HG02981 (cell line): Measurements from ENCODE around the gene PRKRA.
"Not testable (repeated sequence)": the region's sequence is repeated elsewhere in the genome, so short reads cannot be mapped to it uniquely, and the experiment has no call there.

Source experiments
- ATAC-seq: cut with Tn5 transposase; IDR thresholded peaks from one replicate; pipeline ENCODE4 v1.9.1; 2021; ENCODE audit warnings: mild to moderate bottlenecking, moderate library complexity; ENCODE audit not compliant: unreplicated experiment

Gene PRKRA

DNA sequence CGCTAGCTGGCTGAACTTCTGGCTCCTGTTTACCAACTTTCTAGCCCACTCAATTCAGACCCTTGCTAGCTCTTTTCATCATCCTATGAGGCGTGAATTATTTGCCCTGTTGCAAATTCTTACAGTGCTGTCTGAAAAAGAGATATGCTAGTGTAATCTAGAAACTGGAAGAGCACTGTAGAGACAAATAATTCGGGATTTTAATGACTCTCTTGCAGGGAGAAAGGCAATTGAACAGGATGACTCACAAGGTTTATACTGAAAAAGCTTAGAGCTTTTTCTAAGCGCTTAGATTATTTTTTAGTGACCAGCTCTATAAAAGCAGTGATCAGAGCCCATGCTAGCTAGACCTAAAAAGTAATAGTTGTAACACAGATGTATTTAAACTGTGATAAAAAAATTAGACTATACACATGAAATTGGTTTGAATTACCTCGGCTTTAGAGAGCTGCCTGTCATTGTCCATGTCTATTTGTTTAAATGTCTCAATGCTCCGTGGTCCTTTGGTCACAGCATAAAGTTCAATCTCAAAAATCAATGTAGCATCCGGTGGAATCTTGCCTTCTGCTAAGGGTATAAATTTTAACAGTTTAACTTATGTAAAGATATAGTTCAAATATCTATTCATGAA, 18.4 kb upstream of the PRKRA start:
- no peak for ATAC-seq

GRCh38 chr2:178457390-178457886, 6.5 kb upstream of the PRKRA start:
- no peak for ATAC-seq

DNA sequence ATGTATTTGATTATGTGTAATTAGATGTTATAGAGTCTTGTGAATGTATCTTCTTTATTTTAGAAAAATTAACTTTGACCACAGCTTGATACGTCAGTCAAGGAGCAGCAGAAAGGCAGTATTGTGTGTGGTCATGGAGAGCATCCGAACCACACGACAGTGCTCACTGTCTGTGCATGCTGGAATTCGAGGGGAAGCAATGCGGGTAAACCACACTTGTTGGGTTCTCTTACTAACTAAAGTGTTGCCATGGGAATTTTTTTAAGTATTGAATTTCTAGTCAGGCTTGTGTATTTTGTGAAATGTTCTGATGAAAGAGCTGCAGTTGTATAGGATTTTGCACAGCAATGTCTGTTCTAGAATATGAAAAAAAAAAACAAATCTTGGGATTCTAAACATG, 5.0 kb upstream of the PRKRA start:
- no peak for ATAC-seq

GRCh38 chr2:178452870-178453269, 1.9 kb upstream of the PRKRA start:
- no peak for ATAC-seq

- ATAC-seq, result no peak
These were observed 1.4 kb upstream of the PRKRA start for GRCh38 chr2:178452334-178452733.

GRCh38 chr2:178450524-178450773, 526 bp downstream of the PRKRA start:
- ATAC-seq, result peak; percentile 52

DNA sequence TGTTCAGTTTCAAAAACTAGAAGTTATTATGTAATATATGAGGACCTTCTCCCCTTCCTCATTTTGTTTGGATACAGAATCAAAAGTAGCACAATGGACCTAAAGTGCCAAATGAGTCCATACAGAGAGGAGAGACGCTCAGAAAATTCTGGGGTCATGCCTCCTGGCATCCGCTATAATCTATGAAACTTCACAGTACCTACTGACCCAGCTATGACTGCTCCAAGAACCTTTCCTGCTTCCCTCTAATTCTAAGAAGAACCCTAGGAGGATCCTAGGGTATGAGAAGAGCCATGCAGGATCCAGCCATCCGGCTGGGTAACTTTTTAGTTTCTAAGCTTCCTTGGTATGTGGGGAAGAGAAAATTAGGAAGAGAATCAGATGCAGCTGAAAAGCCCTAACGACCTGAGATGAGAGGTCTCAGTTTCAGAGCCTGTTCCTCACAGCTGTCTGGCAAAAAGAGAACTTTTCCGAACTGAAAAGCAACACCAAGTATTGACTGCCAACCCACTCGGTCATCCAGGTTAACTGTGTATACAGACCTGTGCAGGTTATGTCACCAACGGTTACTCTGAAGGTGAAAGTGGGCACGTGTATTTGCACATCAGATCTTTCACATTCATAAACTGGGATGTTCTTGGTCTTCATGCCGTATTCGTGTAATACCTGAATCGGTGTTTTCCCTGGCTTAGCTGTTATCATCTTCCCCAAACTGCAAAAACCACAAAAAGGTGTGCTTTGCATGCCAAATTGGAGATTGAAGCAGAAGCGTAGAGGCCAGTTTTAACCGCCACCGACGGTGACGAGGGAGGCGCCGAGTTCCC, 1.1 kb downstream of the PRKRA start:
- no peak for ATAC-seq

GRCh38 chr2:178448968-178449661, 1.9 kb downstream of the PRKRA start:
- ATAC-seq, result no peak

DNA sequence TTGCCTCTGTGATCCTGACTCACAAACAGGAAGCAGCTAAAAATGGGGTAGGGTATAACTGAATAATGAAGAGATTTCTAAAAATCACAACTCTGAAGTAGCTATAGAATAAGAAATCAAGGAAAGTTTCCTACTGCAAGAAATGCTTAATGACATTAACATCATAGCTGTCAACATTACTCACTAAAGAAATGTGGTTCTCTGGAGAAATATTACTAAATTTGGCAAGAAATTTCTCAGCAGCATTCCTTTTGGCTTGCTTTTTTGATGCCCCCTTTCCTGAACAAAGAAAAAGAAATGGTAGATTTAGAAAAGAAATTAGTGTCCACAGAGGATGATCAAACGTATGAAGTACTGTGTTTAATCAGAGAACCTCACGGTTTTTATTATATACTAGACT, 9.5 kb downstream of the PRKRA start:
- no peak for ATAC-seq

DNA sequence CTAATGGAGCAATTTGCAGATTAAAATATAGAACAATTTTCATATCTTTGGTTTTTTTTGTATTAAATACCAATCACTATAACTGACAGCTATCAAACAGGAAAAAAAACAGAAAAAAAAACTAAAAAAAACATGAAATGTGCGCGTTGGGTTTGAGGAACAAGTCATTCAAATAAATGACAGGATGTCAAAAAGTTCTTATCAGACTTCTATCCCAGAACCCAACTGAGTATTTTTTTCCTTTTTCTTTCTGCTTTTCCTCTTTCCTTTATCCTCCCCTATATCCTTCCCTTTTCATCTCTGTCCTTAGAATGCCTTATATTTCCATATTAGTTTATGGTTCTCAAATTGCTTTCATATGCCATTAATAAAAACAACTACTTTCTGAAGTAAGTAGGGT, 14.3 kb downstream of the PRKRA start:
- no peak for ATAC-seq

- ATAC-seq, result no peak
These were observed 21.6 kb downstream of the PRKRA start for GRCh38 chr2:178429336-178429735.

DNA sequence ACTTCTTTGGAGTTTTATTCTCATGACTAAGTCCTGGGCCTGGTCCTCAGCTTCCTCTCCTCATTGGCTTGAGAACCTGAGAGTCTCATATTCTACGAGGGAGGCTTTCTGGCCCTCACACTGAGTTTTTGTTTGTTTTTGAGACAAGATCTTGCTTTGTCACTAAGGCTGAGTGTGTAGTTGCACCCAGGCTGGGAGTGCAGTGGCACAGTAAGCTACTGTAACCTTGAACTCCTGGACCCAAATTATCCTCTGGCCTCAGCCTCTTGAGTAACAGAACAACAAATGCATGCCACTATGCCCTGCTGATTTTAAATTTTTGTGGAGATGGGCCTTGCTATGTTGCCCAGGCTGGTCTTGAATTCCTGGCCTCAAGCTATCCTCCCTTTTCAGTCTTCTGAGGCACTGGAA, 22.6 kb downstream of the PRKRA start:
- ATAC-seq, result no peak

GRCh38 chr2:178427458-178427857, 23.5 kb downstream of the PRKRA start:
- ATAC-seq, result no peak

DNA sequence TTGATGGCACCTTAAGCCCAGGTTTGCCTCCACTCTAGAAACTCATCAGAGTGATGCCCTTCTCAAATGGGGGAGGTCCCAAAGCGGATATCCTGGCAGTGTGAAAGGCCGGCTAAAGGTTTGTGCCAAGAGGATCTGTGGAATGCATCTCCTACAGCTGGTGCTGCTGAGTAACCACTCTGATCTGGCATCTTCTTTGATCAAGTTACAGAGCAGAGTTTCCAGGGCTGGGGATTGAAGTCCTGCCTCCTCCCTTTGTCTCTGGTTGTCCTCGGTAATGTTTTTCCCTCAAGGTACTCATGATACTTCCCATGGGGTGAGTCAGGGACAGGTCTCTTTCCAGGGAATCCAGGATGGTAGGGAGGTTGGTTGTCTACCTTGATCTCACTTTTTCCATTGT, 24.6 kb downstream of the PRKRA start:
- ATAC-seq, result no peak

- ATAC-seq, result no peak
These were observed 25.6 kb downstream of the PRKRA start for GRCh38 chr2:178425255-178425827.

DNA sequence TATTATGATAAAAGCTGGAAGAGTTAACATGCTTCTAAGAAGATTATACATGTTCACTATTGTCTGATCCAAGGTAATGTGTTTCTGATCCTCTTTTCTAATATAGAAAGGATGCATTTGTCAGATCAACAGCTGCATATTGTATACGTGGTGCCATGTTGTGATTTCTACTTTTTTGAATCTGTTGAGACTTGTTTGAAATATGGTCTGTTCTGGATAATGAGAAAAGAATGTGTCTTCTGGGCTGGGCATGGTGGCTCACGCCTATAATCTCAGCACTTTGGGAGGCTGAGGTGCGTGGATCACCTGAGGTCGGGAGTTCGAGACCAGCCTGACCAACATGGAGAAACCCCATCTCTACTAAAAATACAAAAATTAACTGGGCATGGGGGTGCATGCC, 27.2 kb downstream of the PRKRA start:
- not testable (repeated sequence) for ATAC-seq

GRCh38 chr2:178422097-178422496, 28.9 kb downstream of the PRKRA start:
- no peak for ATAC-seq

GRCh38 chr2:178420463-178420999, 30.4 kb downstream of the PRKRA start:
- no peak for ATAC-seq

DNA sequence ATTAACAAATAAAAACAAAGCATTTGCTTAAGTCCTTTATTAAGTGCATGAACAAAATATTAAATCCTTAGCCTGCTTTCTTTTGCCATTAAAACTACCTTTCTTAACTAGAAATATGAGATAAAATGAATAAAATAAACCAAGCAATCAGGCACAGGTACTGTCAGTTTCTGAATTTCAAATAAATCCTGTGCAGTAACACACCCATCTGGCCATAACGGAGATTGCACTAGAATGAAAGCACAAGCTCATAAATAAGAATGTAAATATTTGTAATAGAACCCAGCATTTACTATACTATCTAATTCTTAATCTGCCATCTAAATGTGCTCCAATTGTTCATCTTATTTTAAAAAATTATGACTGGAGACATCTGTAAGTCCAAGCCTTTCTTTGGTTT, 31.9 kb downstream of the PRKRA start:
- no peak for ATAC-seq

DNA sequence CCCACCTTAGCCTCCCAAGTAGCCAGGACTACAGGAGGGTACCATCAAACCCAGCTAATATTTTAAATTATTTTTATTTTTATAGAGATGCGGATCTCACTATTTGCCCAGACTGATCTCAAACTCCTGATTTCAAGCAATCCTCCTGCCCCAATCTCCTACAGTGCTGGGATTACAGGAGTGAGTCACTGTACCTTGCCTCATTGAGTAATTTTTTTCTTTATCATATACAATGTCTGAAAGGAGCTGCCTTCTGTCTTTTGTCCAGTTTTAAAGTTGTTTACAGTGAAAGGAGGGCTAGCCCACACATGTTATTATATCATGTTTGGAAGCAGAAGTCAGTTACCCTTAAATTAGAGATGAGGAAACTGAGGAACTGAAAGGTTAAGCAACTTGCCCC, 32.5 kb downstream of the PRKRA start:
- no peak for ATAC-seq

DNA sequence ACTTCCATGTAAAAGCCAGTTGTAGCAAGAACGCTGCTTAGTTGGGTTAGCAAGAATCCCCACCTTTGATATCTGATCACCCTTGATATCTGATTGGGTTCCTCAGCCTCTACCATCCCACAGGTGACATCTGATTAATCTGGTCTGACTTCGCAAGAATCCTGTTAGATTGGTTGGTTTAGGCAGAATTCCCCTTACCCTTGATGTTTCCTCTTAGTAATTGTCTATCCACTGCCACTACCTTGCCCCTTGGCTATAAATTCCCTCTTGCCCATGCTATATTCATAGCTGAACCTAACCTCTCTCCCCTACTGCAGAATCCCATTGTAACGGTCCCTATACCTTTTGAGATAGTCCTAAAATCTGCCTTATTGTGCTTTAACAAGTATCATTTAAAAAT, 33.1 kb downstream of the PRKRA start:
- no peak for ATAC-seq
